HEK293T (cell line): ENCODE measurements around the gene LCT.

ENCODE experiments used
- CTCF ChIA-PET: fragments of 350-600 bp; formaldehyde crosslinking; extraction: SDS; loops from one replicate; lab custom pipeline; 2021; ENCODE audit warnings: antibody characterized with exemption, inconsistent platforms; lab: Yijun Ruan, JAX
- POLR2A ChIA-PET: fragments of 350-600 bp; formaldehyde crosslinking; extraction: SDS; loops from one replicate; lab custom pipeline; 2020; ENCODE audit warnings: antibody characterized with exemption, inconsistent platforms; lab: Yijun Ruan, JAX
- DNase-seq: peaks from one replicate; pipeline ENCODE4 v3.0.0; 2012; ENCODE audit warnings: mixed read lengths; ENCODE audit errors: extremely low spot score
- ARNT ChIP-seq: fragments of 450-650 bp; IDR thresholded peaks from 2 replicates; pipeline ENCODE4 v1.6.1; 2017; ENCODE audit warnings: mild to moderate bottlenecking
- BHLHE40 ChIP-seq: fragments of 450-650 bp; IDR thresholded peaks from 2 replicates; pipeline ENCODE4 v1.6.1; 2016; ENCODE audit warnings: mild to moderate bottlenecking, moderate library complexity, borderline replicate concordance
- CTBP1 ChIP-seq: fragments of 450-650 bp; IDR thresholded peaks from 2 replicates; pipeline ENCODE4 v1.6.1; 2016; ENCODE audit warnings: borderline replicate concordance
- ELF4 ChIP-seq: fragments of 450-650 bp; IDR thresholded peaks from 2 replicates; pipeline ENCODE4 v1.6.1; 2017; ENCODE audit warnings: antibody characterized with exemption
- FOXA1 ChIP-seq: fragments of 450-650 bp; IDR thresholded peaks from 2 replicates; pipeline ENCODE4 v1.6.1; 2016; ENCODE audit warnings: mild to moderate bottlenecking
- FOXK2 ChIP-seq: fragments of 450-650 bp; IDR thresholded peaks from 2 replicates; pipeline ENCODE4 v1.6.1; 2016; ENCODE audit warnings: mild to moderate bottlenecking
- FOXM1 ChIP-seq: fragments of 450-650 bp; IDR thresholded peaks from 2 replicates; pipeline ENCODE4 v1.6.1; 2017; ENCODE audit warnings: mild to moderate bottlenecking, borderline replicate concordance
- HDGF ChIP-seq: fragments of 450-650 bp; IDR thresholded peaks from 2 replicates; pipeline ENCODE4 v1.6.1; 2017; ENCODE audit warnings: antibody characterized with exemption, borderline replicate concordance
- L3MBTL2 ChIP-seq: fragments of 450-650 bp; conservative IDR thresholded peaks from 2 replicates; pipeline ENCODE4 v1.6.1; 2016; ENCODE audit warnings: mild to moderate bottlenecking
- LEF1 ChIP-seq: fragments of 450-650 bp; IDR thresholded peaks from 2 replicates; pipeline ENCODE4 v1.6.1; 2017; ENCODE audit warnings: mild to moderate bottlenecking, borderline replicate concordance
- NFRKB ChIP-seq: fragments of 450-650 bp; IDR thresholded peaks from 2 replicates; pipeline ENCODE4 v1.6.1; 2016; ENCODE audit warnings: mild to moderate bottlenecking, moderate library complexity
- PKNOX1 ChIP-seq: fragments of 450-650 bp; IDR thresholded peaks from 2 replicates; pipeline ENCODE4 v1.6.1; 2016
- SP1 ChIP-seq: fragments of 450-650 bp; IDR thresholded peaks from 2 replicates; pipeline ENCODE4 v1.6.1; 2017
- SUZ12 ChIP-seq: fragments of 450-650 bp; IDR thresholded peaks from 2 replicates; pipeline ENCODE4 v1.6.1; 2016; ENCODE audit warnings: mild to moderate bottlenecking
- TARDBP ChIP-seq: fragments of 450-650 bp; IDR thresholded peaks from 2 replicates; pipeline ENCODE4 v1.6.1; 2016
- ZNF384 ChIP-seq: fragments of 450-650 bp; IDR thresholded peaks from 2 replicates; pipeline ENCODE4 v1.6.1; 2016

Gene LCT

GRCh38 chr2:135853401-135853800 is 16.4 kb upstream of the LCT start:
- no peak for DNase-seq
- TF ChIP-seq SP1, result no peak
- no peak for TF ChIP-seq PKNOX1
- TF ChIP-seq ZNF384, result no peak
- no peak for TF ChIP-seq FOXK2
- TF ChIP-seq BHLHE40, result no peak
- TF ChIP-seq TARDBP, result no peak
- TF ChIP-seq FOXM1, result no peak
- TF ChIP-seq L3MBTL2, result no peak
- no peak for TF ChIP-seq NFRKB
- no peak for TF ChIP-seq ARNT
- ChIA-PET CTCF (no interaction called here), POLR2A (no interaction called here)

DNA sequence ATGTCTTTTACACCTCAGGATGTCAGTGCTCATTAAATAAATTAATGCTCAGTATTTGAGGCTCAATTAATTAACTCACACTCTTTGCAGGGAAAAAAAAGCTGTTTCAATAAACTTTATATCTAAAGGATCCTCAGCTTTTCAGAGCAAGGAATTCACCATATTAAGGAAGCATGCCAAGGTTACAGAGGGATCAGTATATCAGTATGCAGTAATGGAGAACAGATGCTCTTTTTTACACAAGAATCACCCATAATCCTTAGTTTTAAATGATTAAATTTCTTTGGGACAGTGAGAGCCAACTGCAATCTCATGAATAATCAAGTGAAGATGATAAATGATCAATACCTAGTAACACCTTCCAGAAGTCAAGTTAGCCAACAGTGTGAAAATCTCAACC is 14.9 kb upstream of the LCT start:
- TF ChIP-seq BHLHE40 (no peak), TARDBP (no peak), SUZ12 (no peak), CTBP1 (no peak), HDGF (no peak), SP1 (no peak)
- no peak for DNase-seq
- ChIA-PET POLR2A (no interaction called here), CTCF (no interaction called here)

DNA sequence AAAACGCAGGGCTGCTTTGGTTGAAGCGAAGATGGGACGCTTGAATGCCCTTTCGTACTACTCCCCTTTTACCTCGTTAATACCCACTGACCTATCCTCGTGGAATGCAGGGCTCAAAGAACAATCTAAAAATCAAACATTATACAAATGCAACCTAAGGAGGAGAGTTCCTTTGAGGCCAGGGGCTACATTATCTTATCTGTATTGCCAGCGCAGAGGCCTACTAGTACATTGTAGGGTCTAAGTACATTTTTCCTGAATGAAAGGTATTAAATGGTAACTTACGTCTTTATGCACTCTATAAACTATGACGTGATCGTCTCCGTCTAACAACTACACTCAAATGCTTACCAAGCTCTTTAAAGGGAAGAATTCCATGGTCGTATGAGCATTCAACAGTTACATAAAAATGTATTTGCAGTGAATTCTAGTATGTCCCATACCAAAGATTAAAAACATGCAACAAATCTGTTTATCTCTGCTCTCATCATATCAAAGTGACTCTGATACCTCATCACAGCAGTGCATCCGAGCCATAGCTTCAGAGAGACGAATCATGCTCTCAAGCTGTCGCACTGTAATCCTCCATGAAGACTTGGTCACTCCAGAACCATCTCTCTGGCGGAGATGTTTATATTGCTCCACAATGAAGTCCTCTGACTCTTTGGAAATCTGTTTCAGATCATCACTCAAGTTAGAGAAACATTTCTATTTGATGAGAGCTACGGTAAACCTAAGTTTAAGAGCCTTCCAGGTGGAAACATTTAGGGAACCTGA is 14.1 kb upstream of the LCT start:
- CTCF ChIA-PET, result no interaction called here
- POLR2A ChIA-PET, result no interaction called here
- no peak for DNase-seq
- TF ChIP-seq HDGF, result no peak
- no peak for TF ChIP-seq L3MBTL2
- TF ChIP-seq FOXK2, result no peak
- TF ChIP-seq PKNOX1, result no peak
- TF ChIP-seq SUZ12, result no peak
- TF ChIP-seq SP1, result no peak
- TF ChIP-seq NFRKB, result no peak
- TF ChIP-seq ZNF384, result no peak

GRCh38 chr2:135849087-135849486 is 12.1 kb upstream of the LCT start:
- POLR2A ChIA-PET, result no interaction called here
- CTCF ChIA-PET, result no interaction called here
- TF ChIP-seq ZNF384, result no peak
- TF ChIP-seq L3MBTL2, result no peak
- TF ChIP-seq ARNT, result no peak
- TF ChIP-seq SP1, result no peak
- no peak for TF ChIP-seq SUZ12
- TF ChIP-seq PKNOX1, result no peak
- TF ChIP-seq ELF4, result no peak
- no peak for DNase-seq

GRCh38 chr2:135845997-135846396 is 9.0 kb upstream of the LCT start:
- DNase-seq, result no peak
- ChIA-PET CTCF (no interaction called here), POLR2A (interaction anchor here (0.9 kb wide), 1 partner anchor 30 kb away, joined by 3 read pairs; the partner anchor contains the start of gene MCM6)
- TF ChIP-seq SP1 (no peak), BHLHE40 (no peak), FOXA1 (no peak), NFRKB (no peak), L3MBTL2 (no peak), ARNT (no peak), ELF4 (no peak), CTBP1 (no peak), ZNF384 (no peak), LEF1 (no peak), PKNOX1 (no peak), FOXK2 (no peak)

- POLR2A ChIA-PET, result no interaction called here
- CTCF ChIA-PET, result no interaction called here
- DNase-seq, result no peak
- no peak for TF ChIP-seq ELF4
- TF ChIP-seq FOXK2, result no peak
- no peak for TF ChIP-seq BHLHE40
- TF ChIP-seq CTBP1, result no peak
- TF ChIP-seq ZNF384, result no peak
- TF ChIP-seq FOXA1, result no peak
- no peak for TF ChIP-seq SP1
Measured at GRCh38 chr2:135845257-135845656, 8.3 kb upstream of the LCT start.
